HS-5 (cell line): ENCODE data around the gene NKAIN2.
"Not testable (repeated sequence)": the region's sequence is repeated elsewhere in the genome, so short reads cannot be mapped to it uniquely, and the experiment has no call there.

Experiments
- DNase-seq: peaks from one replicate; pipeline ENCODE4 v3.0.0-alpha.2; 2012; ENCODE audit warnings: low read depth

NKAIN2 gene

DNA sequence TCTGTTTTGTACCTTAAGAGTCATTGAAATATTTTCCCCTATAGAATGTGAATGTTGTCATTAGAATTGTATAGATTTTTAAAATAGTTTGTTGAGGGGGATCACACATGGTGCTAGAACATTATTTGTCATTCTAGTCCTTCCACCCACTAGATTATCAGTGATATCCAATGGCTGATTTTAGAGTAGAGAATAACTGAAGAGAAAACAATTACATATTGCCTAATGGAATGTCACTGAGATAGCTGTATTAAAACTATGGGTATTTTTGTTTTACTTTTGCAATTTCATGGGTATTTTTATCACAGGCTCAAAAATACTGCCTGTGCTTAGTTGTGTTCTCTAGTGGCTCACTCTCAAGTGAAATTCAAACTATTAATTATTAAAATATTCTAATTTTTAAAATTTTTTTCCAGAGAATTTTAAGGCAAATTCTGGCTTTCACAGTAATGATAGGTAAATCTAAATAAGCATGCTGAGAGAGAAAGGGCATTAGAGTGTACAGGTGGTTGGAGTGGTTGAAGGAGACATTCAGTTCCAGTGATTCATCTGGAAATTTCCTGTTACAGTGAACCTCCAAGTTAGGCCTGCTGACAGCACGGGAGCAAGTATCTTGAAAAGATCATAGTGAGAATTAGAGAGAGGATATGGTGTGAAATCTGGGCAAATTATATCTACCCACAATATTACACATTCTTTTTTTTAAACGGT lies 399.6 kb downstream of the NKAIN2 start:
- DNase-seq = no peak

DNA sequence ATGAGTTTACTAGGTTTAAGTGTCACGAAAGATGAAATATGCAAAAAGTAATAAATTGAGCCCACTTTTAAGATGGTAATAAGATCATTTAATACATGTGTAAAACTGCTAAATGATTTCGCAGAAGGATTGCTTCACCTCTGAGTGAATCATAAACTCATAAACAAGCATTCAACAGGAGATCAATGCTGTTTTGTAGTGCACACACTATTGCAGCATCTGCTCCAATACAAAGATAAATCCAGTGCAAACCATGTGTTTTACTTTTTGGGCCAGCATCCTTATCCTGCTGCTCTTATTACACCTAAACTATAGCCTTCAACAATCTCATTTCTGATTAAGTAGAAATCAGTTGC lies 400.1 kb downstream of the NKAIN2 start:
- no peak for DNase-seq

DNA sequence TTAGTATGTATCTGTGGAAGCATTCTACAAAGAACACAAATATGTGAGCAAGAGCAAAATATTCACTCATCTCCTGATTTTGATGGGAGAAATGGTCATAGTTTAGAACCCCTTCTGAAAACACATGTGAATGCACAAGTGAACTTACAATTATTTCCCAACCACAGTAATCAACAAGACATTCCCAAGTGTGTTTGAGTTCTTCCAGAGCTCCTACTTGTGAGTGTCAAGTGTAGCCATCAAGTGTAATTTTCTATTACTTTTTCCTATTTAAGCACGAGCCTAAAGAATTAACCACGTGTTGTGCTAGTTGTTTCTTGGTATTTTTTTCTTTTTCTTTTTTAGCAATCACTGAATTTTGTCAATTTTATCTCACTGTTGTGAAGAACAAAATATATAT lies 402.3 kb downstream of the NKAIN2 start:
- no peak for DNase-seq

DNA sequence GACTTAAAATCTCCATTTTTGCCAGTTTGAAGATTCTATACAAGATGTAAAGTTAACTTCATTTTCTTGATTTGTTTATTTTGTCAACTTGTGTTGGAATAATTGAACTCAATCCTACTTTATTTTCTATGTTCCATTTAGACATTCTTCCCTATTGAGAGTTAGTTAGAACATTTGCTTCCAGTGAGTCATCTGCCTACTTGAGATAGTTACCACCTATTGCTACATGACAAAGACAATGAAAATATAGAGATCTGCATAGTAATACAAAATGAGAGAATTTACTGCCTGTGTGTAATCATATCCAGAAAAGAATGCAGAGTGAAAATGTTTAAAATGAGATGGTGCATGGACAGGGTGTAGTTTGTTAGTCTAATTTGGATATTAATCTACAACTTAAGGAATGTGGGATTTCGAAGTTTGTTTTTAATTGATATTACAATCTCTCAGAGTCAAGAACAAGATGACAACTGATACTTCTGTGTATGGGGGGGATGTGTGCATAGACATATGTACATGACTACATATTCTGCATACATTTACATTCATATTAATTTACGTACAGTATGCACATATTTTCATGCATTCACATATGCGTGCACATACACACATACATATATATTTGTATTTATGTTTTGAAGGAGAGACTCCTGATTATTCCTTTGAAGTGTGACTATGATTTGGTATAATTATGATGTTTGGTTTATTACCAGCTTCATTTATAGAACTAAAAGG lies 420.1 kb downstream of the NKAIN2 start:
- DNase-seq = peak; percentile 51

DNA sequence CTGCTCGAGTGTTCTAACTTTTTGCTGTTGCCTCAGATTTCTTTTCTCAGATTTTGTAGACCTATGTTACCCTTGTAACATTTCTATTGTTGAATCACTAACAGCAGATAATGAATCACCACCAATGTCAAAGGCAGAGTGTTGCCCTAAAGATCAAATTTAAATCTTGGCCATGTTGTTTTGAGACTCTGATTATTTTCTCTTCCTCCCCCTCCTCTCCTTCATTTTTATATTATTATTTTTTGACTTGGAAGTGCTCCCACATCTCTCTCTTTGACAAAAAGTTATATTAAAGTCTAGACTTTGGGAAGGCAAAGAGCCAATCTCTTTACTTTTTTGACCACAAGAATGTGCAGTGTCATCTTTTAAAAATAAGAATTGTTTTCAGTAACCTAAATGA lies 422.7 kb downstream of the NKAIN2 start:
- peak; percentile 18 for DNase-seq

DNA sequence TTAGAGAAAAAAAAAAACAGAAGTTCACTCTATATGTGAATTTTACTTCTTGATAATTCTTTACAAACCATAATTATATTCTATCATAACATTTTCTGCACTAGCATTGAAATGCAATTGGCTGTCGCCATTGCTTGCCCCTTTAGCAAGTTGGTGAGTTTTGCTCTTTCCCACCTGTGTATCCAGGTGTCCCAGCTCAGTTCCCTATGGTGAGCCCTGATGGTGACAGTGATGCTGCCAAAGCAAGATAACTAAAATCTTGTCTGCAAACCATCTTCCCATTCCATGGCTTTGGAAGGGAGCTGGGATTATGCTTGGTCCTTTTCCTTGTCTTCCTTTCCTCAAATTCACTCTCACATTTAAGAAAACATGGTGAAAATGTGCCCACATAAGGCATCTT lies 429.6 kb downstream of the NKAIN2 start:
- no peak for DNase-seq

DNA sequence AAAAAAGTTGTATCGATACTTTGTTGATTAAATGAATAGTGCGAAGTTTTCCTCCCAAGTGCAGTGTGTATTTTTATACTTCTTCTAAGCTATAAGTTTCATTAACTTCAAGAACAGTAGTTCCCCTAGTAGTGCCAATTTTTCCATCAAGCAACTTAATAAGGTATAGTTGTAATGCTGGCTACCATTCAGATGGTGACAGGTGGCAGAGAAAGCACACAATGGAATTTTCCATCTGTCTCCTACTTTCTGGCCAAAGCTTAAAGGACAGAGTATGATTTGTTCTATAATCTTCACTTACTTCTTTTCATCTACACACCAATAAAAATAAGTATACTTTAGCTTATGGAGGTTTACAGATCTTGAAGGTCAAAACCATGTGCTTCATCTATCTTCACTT lies 431.1 kb downstream of the NKAIN2 start:
- DNase-seq = no peak

DNA sequence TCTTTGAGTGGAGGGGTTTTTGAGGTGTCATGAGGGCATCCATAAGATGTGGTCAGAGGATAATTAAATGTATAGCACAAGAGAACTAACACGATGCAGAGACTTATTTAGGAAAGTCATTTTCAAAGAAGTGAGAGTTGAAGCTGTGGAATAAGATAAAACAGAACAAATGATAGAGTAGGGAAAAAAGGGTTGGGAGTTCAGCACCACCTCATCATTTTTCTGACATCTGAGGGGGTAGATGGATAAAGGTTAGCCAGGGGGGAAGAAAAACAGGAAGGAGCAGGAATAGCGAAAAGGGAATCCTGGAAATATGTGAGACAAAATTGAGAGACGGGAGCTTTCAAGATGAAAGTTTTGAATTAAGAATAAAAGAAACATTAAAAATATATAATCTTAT lies 434.2 kb downstream of the NKAIN2 start:
- no peak for DNase-seq

DNA sequence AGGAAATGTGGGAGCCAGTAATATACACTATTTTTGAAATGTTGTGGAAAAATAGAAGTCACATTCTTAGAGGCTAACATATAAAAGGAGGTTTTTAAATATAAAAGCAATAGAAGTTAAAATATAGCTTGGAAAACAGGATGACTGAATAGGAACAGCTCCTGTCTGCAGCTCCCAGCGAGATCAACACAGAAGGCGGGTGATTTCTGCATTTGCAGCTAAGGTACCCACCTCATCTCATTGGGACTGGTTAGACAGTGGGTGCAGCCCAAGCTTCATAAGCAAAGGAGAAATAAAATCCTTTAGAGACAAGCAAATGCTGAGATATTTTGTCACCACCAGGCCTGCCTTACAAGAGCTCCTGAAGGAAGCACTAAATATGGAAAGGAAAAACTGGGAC lies 434.7 kb downstream of the NKAIN2 start:
- DNase-seq = not testable (repeated sequence)

DNA sequence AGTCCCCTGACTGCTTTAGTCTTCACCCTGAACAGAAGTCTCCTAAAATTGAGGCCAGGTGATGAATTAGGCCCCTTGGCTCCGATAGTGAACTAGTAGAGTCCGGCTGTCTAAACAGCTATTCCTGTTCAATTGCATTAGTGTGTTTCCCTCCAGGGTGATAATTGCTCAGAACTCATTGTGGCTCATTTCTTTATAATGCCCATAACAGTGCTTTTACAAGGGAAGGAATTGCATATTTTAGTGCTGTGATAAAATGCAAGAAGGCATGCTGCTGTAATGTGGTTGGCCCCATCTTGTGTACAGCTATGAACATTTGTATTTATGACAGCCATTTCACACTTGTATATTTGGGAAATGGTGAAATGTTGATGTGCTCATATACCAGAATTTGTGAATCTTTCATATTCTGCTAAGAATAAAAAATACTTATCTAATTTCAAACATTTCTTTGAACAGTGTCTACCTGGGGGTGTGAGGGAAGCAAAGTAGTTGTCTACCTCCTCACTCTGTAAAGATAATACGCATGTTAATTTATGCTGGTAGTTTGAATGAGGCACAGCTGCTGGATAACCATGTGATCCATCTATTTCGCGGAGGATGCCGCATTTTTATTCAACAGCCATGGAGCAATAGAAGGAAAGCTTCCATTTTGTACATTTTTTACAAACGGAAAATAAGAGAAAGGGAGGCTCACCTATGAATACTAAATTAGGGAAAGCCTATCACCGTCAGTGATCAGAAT lies 451.4 kb downstream of the NKAIN2 start:
- no peak for DNase-seq

DNA sequence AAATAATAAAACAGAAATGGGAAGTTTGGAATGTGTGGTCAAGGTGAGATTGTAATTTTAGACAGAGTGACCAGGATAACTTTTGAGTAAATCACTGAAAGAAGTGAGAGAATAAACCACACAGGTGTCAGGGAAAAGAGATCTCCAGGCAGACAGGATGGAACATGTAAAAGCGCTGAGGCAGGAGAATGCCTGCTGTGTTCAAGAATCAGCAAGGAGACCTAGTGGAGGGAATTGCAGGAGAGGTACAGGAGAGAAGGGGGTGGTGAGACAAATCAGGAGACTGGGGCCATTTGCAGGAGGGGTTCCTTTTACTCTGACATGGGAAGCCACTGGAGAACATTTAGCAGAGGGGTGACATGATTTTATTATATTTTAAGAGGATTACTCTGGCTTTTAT lies 456.7 kb downstream of the NKAIN2 start:
- DNase-seq = no peak

DNA sequence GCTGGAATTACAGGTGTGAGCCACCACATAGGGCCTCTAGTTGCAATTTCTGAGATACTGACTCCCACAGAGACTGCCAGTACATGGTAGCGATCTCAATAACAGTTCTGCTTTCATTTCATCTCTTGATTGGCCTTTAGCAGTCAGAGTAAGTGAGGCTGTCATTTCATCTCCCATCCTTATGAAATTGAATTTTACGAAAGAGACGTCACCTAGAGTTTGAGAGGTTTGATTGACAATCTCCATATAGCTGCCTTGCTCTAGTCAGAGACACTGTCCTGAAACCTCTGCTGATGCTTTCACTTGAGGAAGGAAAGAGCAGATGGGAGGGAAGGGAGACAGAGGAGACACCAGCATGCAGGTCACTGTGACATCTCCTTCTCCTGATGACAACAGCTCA lies 466.1 kb downstream of the NKAIN2 start:
- no peak for DNase-seq

DNA sequence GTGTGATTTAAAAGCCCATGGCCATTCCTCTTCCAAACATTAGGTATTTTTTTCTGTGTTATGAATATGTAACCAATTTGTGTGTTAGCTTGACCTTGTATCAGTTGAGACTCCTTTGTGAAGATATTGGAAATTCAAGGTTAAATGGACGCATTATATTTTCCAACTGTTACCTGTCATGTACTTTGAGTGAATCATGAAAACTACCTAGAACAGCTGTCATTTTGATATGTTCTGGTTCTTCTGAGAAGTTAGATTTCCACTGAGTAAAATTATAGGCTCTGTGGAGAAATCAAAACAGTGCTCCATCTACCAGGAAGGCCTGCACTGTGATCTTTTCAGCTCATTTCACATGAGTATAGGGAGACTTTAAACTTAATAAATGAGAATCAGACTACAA lies 470.0 kb downstream of the NKAIN2 start:
- DNase-seq = no peak

DNA sequence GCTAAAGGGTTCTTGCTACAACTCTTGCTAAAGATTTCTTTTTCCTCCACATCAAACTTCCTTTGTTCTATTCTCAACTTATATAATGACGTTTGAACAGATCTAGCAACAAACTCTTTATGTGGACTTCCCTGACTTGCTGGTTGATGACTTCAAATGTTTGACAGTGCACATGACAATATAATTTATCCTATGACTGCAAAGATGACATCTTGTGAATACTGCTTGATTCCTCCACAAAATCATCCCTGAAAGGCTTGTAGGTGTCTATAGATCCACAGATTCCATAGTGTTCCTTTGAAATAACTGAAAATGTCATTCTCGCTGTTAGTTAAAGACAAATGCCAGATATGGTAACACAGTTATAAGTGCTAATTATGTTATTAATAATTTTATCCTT lies 478.9 kb downstream of the NKAIN2 start:
- no peak for DNase-seq

DNA sequence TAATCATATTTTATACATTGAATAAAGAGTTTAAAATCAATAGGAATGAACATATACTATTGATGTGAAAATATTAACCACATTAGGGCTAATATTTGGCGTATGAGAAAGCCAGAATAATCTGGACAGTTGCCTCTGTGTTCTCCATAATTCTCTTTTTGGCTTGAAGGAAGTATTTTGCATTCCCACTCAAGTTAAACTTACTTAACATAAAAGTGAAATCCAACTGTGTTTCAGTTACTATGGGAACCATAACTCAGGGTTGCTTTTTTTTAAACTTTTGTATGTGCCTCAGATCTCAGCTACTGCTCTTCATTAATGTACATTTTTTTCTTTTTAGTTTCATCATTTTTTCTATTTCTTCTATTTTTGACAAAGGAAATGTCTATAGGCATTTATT lies 479.8 kb downstream of the NKAIN2 start:
- DNase-seq = no peak

DNA sequence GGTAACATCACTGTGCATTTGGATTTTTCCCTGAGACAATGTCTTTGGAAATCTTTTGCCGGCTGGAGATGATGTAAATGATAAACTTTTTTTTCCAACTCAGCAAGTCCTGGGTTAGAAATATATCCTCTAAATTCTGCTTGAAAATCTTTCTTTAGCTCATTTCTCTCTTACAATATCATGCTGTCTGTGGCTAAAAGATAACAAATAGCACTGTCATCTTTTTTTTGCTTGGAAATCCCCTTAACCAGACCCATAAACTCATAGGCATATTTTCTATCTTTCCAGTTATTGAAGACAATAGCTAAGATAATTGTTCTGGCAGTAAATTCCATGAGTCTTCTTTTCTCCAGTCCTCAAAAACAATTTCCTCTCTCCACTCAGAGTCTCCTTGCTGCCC lies 481.5 kb downstream of the NKAIN2 start:
- no peak for DNase-seq

DNA sequence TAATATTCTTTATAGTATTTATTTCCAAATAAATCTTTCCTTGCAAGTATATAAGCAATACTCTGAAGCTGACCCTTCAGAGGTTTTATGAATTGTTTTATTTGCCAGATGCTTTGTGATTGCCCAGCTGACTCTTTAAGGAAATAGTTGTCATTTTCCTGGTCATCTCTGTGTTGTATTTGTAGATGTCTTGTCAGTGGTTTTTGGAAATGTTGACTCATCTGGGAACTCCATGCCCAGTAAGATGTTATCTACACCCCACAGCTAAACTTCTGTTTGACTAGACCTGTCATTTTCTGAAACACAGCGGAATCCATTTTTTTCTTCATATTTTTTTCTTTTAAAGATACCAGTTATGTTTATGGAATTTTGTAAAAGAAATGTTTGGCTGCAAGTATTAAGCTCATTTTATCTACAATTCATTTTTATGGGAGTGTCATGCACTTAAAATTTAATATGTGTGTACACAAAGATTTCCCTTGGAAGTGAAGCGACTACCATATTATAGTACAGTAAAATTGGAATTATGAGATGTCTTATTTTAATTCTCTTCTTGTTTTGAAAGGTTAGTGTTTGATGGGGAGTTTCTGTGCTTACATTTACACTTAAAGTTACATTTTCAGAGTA lies 491.0 kb downstream of the NKAIN2 start:
- peak; percentile 24 for DNase-seq

DNA sequence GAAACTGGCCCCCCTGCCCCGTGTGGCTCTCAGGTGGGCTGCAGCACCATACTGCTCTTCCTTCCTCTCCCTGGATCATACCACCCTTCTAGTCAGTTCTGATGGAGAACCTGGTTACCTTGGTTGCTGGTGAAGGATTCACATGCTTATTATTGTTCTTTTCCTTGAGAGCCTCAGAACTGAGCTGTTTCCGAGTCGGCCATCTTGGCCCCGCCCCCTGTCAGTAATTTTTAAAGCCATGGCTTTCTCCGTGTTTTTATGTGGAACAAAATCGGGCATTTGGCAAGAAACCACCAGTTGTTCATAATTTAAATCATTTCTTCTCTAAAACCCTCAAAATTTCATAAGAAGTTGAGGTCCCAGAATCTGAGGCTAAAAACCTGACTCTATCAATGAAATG lies 493.8 kb downstream of the NKAIN2 start:
- no peak for DNase-seq

DNA sequence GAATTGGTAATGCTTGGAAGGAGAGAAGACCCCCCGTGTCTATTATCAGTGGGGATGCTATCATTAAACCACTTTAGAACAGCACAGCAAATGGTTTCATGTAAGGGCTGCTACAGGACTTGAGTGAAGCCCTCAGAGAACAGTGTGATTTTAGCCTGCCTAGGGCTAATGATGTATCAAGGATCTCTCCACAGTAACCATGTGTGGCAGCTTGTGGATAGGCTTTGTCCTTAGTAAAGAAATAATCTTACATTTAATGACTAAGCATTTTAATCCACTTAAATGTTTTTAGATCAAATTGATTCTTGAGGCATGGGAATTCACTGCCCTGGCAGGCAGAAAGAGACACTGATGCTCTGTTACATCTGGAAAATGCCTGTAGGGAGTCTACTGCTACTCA lies 495.1 kb downstream of the NKAIN2 start:
- DNase-seq = no peak

DNA sequence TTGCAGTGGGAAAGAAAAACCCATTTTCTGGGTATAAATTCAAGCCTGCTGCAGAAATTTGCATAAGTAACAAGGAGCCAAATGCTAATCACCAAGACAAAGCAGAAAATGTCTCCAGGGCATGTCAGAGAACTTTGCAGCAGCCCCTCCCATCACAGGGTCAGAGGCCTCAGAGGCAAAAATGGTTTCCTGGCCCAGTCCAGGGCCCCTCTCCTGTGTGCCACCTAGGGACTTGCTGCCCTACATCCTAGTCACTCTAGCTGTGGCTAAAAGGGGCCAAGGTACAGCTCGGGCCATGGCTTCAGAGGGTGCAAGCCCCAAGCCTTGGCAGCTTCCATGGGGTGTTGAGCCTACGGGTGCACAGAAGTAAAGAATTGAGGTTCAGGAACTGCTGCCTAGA lies 497.2 kb downstream of the NKAIN2 start:
- DNase-seq = not testable (repeated sequence)

DNA sequence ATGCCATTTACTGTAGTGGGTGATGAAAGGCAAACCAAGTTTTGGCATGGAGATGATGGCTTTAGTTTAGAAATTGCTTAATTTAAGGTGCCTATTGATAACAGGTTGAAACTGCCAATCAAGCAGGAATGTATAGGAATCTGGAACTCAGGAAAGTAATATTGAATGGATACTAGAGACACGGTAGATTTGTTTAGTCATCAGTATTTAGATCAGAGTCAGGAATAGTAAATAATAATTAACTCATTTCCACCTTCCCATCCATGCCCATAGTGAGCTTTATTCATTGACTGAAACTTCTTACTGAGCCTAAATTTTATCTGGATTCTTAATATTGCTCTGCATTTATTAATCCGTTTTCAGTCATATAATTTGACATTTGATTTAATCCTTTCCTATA lies 500.3 kb downstream of the NKAIN2 start:
- no peak for DNase-seq

DNA sequence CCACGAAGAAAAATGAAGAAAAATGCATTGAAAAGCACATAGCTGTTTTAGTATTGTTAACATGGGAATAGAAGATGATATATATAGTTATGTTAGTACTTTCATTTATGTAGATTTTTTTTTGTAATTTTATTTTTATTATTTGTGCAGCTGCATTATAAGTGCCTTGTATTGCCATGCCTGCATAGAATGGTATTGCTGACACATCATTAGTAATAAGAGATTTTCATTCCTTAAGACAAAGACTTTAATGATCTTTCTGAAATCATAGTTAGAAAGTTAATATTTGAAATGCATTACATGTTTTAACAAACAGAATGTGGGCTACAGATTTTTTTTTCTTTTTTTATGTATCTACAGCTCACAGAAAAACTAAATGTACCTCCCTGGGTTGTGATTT lies 506.5 kb downstream of the NKAIN2 start:
- DNase-seq = no peak

DNA sequence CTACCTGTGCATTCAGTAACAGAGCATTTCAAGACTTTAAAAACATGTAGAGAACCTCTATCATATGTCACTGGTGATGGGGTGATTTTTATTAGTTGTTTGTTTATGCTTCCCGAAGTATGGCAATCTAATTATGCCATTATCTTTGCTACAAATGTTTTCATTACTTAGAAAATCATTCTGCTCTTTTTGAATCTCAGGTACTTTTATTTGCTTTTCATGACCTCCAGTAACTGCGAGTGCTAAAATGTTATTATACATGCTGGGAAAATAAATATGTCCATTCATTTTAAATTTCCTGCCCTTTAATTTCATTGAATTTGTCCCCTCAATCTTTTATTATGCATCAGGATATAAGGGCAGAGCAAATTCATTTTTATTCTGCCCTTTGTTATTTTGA lies 515.7 kb downstream of the NKAIN2 start:
- DNase-seq = no peak
